ENCODE data around the gene RIPPLY3.

The RIPPLY3 gene

GRCh38 chr21:36973986-36974850, 32.3 kb upstream of the RIPPLY3 start:
- no peak overlapping the region for H3K4me3 ChIP-seq (ENCODE audit: low read depth, low read length)
- DNase-seq (ENCODE audit: low read depth) = no peak
- no peak for TF ChIP-seq CTCF (IDR thresholded peaks at IDR 0.05; ENCODE audit: low read depth, low read length, missing control alignments)

- no peak overlapping the region for H3K4me3 ChIP-seq (ENCODE audit: low read depth, low read length)
- no peak for DNase-seq (ENCODE audit: low read depth)
- no peak for TF ChIP-seq CTCF (IDR thresholded peaks at IDR 0.05; ENCODE audit: low read depth, low read length, missing control alignments)
These were observed 31.7 kb upstream of the RIPPLY3 start for GRCh38 chr21:36974851-36975192.

- no peak overlapping the region for H3K4me3 ChIP-seq (ENCODE audit: low read depth, low read length)
- no peak for TF ChIP-seq CTCF (IDR thresholded peaks at IDR 0.05; ENCODE audit: low read depth, low read length, missing control alignments)
- no peak for DNase-seq (ENCODE audit: low read depth)
These were observed 30.2 kb upstream of the RIPPLY3 start for GRCh38 chr21:36976228-36976861.

GRCh38 chr21:36976882-36977651, 29.4 kb upstream of the RIPPLY3 start:
- DNase-seq (ENCODE audit: low read depth) = no peak
- TF ChIP-seq CTCF (IDR thresholded peaks at IDR 0.05; ENCODE audit: low read depth, low read length, missing control alignments) = peak; percentile 64
- H3K4me3 ChIP-seq (ENCODE audit: low read depth, low read length) = peak overlapping the region; percentile 13; the same call in 1 of the 2 replicates

- peak overlapping the region; percentile 43 for H3K4me3 ChIP-seq (ENCODE audit: low read depth, low read length)
- DNase-seq (ENCODE audit: low read depth) = no peak
- no peak for TF ChIP-seq CTCF (IDR thresholded peaks at IDR 0.05; ENCODE audit: low read depth, low read length, missing control alignments)
These were observed 26.0 kb upstream of the RIPPLY3 start for GRCh38 chr21:36980280-36981048.

GRCh38 chr21:36981049-36981391, 25.5 kb upstream of the RIPPLY3 start:
- no peak for DNase-seq (ENCODE audit: low read depth)
- no peak for TF ChIP-seq CTCF (IDR thresholded peaks at IDR 0.05; ENCODE audit: low read depth, low read length, missing control alignments)
- H3K4me3 ChIP-seq (ENCODE audit: low read depth, low read length) = peak overlapping the region; percentile 43

Measured in GM12864 (cell line).